ENCODE measurements around the gene ATG4D.
"Not testable (repeated sequence)": the region's sequence is repeated elsewhere in the genome, so short reads cannot be mapped to it uniquely, and the experiment has no call there.

Gene ATG4D

GRCh38 chr19:10533646-10534386 lies 9.9 kb upstream of the ATG4D start:
- DNase-seq (ENCODE audit: low spot score), result peak; percentile 8

DNA sequence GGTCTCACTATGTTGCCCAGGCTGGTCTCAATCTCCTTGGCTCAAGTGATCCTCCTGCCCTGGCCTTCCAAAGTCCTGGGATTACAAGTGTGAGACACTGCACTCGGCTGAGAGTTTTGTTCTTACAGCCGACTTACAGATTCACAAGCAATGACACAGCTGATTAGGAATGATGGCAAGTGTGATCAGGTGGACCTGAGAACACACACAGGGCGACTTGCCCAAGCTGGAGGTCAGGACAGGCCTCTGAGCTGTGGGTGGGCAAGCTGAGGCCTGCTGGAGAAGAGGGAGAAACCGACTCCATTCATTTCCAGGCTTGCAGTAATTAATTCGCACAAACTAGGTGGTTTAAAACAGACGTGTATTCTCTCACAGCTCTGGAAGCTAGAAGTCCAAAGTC lies 8.1 kb upstream of the ATG4D start:
- TF ChIP-seq CTCF (IDR thresholded peaks at IDR 0.05; ENCODE audit: extremely low read depth, missing control alignments), result no peak
- no peak for DNase-seq (ENCODE audit: low spot score)

More at GRCh38 chr19:10533646-10534386, 9.9 kb upstream of the ATG4D start:
- no peak for TF ChIP-seq CTCF (IDR thresholded peaks at IDR 0.05; ENCODE audit: extremely low read depth, missing control alignments)

- no peak for DNase-seq (ENCODE audit: low spot score)
- TF ChIP-seq CTCF (IDR thresholded peaks at IDR 0.05; ENCODE audit: extremely low read depth, missing control alignments), result no peak
Observed at GRCh38 chr19:10537668-10538067, 6.0 kb upstream of the ATG4D start.

- TF ChIP-seq CTCF (IDR thresholded peaks at IDR 0.05; ENCODE audit: extremely low read depth, missing control alignments), result no peak
- no peak for DNase-seq (ENCODE audit: low spot score)
Observed at GRCh38 chr19:10538204-10538983, 5.3 kb upstream of the ATG4D start.

DNA sequence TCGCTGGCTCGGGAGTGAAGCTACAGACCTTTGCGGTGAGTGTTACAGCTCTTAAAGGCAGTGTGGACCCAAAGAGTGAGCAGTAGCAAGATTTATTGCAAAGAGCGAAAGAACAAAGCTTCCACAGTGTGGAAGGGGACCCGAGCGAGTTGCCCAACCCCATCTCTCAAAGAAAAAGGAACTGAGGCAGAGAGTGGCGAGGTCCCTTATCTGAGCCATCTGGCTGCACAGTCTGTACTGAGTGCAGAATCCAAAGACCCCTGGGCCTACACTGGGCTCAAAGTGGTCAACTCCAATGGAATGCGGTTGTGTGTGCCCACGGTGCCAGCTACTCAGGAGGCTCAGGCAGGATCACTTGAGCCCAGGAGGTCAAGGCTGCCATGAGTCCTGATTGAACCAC lies 4.7 kb upstream of the ATG4D start:
- DNase-seq (ENCODE audit: low spot score), result not testable (repeated sequence)

- no peak for TF ChIP-seq CTCF (IDR thresholded peaks at IDR 0.05; ENCODE audit: extremely low read depth, missing control alignments)
- no peak for DNase-seq (ENCODE audit: low spot score)
Observed at GRCh38 chr19:10543059-10543419, 665 bp upstream of the ATG4D start.

DNA sequence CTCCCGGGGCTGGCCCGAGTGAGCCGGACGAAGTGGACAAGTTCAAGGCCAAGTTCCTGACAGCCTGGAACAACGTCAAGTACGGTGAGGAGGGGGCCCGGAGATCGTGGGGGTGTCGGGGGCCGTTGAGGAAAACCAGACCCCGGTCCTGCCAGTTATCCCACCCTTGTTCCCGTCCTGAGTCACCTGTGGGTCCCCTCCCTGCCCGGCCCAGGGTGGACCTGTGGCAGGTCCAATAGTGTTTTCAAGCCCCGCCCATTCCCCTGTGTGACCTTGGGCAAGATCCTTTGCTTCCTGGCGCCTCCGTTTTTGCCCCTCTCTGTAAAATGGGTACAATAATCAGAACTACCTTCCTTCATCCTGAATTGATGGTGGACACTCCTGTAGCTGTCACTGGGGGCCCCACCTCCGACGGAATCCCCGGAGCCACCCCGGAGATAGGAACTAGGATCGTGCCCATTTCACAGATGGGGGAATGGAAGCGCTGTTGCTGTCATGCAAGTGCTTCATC lies 593 bp downstream of the ATG4D start:
- no peak for TF ChIP-seq CTCF (IDR thresholded peaks at IDR 0.05; ENCODE audit: extremely low read depth, missing control alignments)
- DNase-seq (ENCODE audit: low spot score), result peak; percentile 58
